GM19193 (cell line): ENCODE data around the gene FBXO24.

Experiments
- POLR2A ChIP-seq: IDR thresholded peaks from 4 replicates; pipeline ENCODE4 v1.6.1; 2011; ENCODE audit not compliant: insufficient read depth, insufficient read length; ENCODE audit errors: extremely low read depth

The FBXO24 gene

DNA sequence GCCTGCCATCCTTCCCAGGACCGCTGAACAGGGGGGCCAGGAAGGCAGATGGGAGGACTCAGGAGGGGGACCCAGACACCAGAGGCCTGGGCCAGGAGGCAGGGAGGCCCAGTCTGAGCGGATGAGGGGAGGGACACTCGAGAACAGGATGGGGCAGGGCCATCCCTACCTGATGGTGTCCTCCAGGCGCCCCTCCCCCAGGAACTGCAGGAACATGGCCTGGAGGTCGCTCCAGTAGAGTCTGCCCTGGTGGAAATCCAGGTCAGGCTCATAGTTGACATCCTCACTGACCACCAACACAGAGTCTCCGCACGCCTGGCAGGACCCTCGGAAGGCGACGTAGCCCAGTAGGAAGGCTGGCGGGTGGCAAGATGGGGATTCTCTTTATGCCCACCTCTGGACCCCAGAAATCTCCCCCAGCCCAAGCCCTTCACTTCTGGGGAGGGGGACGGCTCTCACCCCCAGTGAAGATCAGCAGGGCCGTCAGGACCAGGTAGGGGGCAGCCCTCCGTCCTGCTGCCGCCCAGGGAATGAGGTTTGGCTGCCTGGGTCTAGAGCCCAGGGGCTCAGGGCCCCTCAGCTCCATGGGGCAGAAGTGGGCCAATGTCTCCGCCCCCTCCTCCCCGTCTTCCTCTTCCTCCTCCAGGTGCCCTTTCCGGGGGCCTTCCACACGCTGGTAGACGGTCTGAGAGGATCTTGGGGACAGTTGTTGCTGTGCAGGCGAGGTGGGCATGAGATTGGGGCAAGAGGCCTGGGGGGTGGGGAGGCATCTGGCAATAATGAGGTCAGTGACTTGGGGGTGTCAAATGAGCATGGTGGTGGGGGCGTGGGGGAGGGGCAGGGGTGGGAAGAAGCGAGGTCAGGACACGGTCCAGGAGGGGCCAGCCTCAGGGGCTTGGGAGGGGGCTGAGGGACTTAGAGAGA, 54.7 kb downstream of the FBXO24 start:
- TF ChIP-seq POLR2A = no peak

DNA sequence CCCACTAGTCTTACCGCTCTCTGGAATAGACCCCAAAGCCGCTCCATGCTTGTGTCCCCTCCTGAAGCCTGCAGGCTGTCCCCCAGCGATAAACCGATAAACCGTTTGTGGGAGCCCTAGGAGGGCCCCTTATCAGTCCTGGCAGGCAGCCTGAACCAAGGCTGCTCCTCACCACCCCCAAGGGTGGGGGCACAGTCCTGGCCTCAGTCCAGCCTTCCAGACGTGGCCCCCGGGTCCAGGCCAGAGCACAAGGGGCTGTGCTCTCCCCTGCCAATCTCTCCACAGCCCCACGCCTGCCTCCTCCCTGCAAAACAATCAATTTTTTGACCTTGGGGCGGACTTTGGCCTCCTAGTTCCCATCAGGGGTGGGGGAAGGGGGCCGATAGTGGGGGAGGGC, 55.3 kb downstream of the FBXO24 start, which contains the start of gene TFR2:
Gene TFR2 (minus strand): TSS at position 90 of the 397 bp plus-strand sequence. CDS start 43 bp downstream, at position 47.
- TF ChIP-seq POLR2A = no peak

DNA sequence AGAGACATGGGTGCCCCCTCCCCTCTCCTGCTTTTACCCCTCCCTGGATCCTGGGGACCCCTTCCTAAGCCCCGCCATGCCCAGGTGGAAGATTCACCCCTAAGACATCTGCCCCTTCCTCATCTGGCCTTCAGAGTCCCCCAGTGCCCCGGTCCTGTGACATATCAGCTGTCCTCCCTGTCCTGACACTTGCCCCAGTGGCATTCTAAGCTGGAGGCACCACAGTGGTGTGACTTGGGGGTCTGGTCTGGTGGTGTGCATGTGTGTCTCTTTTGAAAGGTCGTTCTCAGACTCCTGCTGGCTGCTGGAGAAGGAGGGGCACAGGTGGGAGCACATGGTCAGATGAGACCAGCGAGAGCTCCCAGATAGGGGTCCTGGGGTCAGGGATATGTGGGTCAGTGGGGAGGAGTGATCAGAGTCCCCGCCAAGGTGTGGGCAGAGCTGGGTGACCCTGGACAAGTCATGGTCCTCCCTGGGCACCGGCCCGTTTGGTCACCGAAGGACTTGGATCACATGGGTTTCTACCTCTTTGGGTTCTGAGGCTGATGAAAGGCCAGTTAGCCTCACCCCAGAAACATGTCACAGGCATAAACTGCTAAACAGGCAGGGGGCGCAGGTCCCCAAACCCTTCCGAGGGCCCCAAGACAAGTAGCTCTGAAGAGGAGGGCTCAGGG, 55.9 kb downstream of the FBXO24 start:
- no peak for TF ChIP-seq POLR2A

DNA sequence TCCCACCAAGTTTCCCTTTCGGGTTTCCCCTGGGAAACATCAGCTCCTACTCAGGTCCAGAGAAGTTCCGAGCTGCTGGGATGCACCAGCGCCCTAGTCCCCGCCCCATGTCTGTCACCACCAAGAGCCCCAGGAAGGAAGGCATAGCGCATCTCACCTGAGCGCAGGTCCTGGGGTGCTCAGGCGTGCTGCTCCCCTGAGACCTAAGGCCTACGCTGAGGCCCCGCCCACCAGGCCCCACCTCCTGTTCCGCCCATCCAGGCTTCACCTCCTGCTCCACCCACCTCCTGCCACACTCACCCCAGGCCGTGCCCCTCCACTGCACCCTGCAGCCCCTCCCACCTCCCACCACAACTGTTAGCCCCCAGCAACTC, 56.4 kb downstream of the FBXO24 start:
- TF ChIP-seq POLR2A = no peak

DNA sequence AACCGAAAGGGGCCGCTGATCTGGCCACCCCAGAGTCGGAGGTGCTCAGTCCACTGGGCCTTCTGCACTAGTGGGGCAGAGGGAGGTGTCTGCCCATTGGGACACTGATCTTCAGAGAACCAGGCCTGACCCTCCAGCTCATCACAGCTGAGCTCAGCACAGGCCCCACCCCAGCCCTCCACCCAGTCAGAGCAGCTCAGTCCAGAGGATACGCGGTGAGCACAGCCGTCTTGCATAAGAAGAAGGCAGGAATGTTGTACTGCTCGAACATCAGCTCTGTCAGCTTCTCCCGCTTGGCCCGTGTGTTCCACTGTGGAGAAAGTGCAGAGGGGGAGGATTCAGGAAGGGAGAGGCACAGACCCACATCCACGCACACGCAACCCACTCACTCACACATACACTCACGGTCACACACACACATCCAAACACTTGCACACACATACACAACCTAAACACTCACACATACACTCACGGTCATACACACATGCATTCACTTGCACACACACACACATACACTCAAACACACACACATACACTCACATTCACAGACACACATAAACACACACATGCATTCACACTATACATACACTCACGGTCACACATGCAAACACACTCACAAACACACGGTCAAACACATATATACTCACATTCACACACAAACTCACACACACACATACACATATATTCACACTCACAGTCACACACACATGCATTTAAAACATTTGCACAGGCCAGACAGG, 63.9 kb downstream of the FBXO24 start:
- no peak for TF ChIP-seq POLR2A
